Mesodermal cell (in vitro differentiated cells): ENCODE results near the gene DHRS13.
A peak's percentile ranks its signal among the peaks of the same experiment; 100 is the strongest.

ENCODE experiments used
- H3K27ac ChIP-seq: 2 replicates; pipeline ENCODE4 v1.7.0; 2013; ENCODE audit warnings: mild to moderate bottlenecking, low read depth, low read length, moderate library complexity; ENCODE audit not compliant: severe bottlenecking
- H3K36me3 ChIP-seq: 2 replicates; pipeline ENCODE4 v1.7.1; 2013; ENCODE audit warnings: mild to moderate bottlenecking, low read length, moderate library complexity; ENCODE audit not compliant: control insufficient read depth, insufficient read depth
- H3K4me1 ChIP-seq: one replicate; pipeline ENCODE4 v1.7.1; 2013; ENCODE audit warnings: mild to moderate bottlenecking, low read length; ENCODE audit not compliant: insufficient read depth, control insufficient read depth, poor library complexity, severe bottlenecking
- H3K4me3 ChIP-seq: 2 replicates; pipeline ENCODE4 v1.7.0; 2013; ENCODE audit warnings: low read length, control low read depth, mild to moderate bottlenecking; ENCODE audit not compliant: insufficient read depth, poor library complexity, severe bottlenecking; ENCODE audit errors: extremely low read depth
- H3K9me3 ChIP-seq: 2 replicates; pipeline ENCODE4 v1.7.1; 2013; ENCODE audit warnings: mild to moderate bottlenecking, low read length, moderate library complexity; ENCODE audit not compliant: control insufficient read depth
- WGBS, 2 experiments: methylation state at CpG; one replicate each; pipeline ENCODE4 v1.1.5; 2013; ENCODE audit warnings: missing lambda C conversion rate in 2 of 2; ENCODE audit not compliant: insufficient coverage in 2 of 2; 5-methylcytosine and 5-hydroxymethylcytosine counted together

DHRS13 gene

DNA sequence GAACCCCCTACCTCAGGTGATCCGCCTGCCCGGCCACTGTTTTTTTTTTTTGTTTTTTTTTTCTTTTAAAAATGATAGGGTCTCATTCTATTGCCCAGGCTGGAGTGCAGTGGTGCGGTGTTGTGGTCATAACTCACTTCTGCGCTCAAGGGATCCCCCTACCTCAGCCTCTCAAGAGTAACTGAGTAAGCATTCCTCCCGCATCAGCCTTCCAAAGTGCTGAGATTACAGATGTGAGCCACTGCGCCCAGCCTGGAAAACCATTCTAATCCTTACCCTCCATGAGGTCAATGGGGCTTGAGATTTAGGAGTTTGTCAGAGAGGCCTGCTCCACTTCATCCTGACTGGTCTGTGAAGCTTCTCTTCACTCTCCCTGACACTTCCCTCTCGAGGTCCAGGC lies 35.6 kb downstream of the DHRS13 start:
- H3K4me3 ChIP-seq, result no peak overlapping the region

DNA sequence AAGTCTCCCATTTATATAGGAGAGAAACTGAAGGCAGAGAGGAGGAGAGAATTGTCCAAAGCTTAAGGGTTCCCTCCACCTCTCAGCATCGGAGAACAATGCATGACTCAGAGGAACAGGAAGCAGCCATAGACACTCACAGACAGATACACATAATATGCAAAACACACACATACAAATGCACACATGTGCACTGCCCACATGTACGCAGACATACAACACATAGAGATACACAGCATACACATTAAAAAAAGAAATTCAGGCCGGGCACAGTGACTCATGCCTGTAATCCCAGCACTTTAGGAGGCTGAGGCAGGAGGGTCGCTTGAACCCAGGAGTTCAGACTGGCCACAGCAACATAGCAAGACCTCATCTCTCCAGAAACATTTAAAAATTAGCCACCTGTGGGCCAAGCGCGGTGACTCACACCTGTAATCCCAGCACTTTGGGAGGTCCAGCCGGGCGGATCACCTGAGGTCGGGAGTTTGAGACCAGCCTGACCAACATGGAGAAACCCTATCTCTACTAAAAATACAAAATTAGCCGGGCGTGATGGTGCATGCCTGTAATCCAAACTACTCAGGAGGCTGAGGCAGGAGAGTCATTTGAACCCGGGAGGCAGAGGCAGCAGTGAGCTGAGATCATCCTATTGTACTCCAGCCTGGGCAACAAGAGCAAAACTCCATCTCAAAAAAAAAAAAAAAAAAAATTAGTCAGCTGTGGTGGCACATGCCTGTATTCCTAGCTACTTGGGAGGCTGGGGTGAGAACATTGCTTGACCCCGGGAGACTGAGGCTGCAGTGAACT lies 36.7 kb downstream of the DHRS13 start:
- WGBS, 2 experiments, result 90% methylated on average over 10 of the region's 13 CpGs
- peaks cover 11% of the 10 kb centered on the region for H3K4me1 ChIP-seq
- H3K9me3 ChIP-seq, result no peaks in the 10 kb centered on the region
- H3K27ac ChIP-seq, result peak overlapping the region; percentile 84
- no peak overlapping the region for H3K4me3 ChIP-seq
- peaks cover 2% of the 10 kb centered on the region for H3K36me3 ChIP-seq

More for the DNA sequence above, 35.6 kb downstream of the DHRS13 start:
- Histone ChIP-seq H3K4me1 (peaks cover 7% of the 10 kb centered on the region), H3K36me3 (peaks cover 2% of the 10 kb centered on the region), H3K27ac (no peak overlapping the region), H3K9me3 (no peaks in the 10 kb centered on the region)
- WGBS, 2 experiments, result 88 to 98% methylated on average over 3 to 7 of the region's 7 CpGs

- no peak overlapping the region for H3K4me3 ChIP-seq
- peaks cover 11% of the 10 kb centered on the region for H3K4me1 ChIP-seq
- peaks cover 9% of the 10 kb centered on the region for H3K36me3 ChIP-seq
- WGBS, 2 experiments, result 77 to 86% methylated on average over 5 to 8 of the region's 11 CpGs
- peak overlapping the region; percentile 84 for H3K27ac ChIP-seq
- no peaks in the 10 kb centered on the region for H3K9me3 ChIP-seq
These were observed 37.7 kb downstream of the DHRS13 start for GRCh38 chr17:28864991-28865849.

GRCh38 chr17:28863953-28864352 lies 38.9 kb downstream of the DHRS13 start:
- Histone ChIP-seq H3K4me3 (no peak overlapping the region), H3K4me1 (peaks cover 11% of the 10 kb centered on the region), H3K27ac (no peak overlapping the region), H3K9me3 (no peaks in the 10 kb centered on the region), H3K36me3 (peaks cover 16% of the 10 kb centered on the region)
- 83% methylated on average over 1 of the region's 1 CpG; no CpG with 5 or more reads in 1 of the 2 experiments for WGBS, 2 experiments

GRCh38 chr17:28862561-28862960 lies 40.3 kb downstream of the DHRS13 start:
- H3K4me1 ChIP-seq, result peaks cover 11% of the 10 kb centered on the region
- H3K36me3 ChIP-seq, result peaks cover 30% of the 10 kb centered on the region
- H3K9me3 ChIP-seq, result no peaks in the 10 kb centered on the region
- 86 to 100% methylated on average over 1 of the region's 3 CpGs for WGBS, 2 experiments
- H3K27ac ChIP-seq, result no peak overlapping the region
- H3K4me3 ChIP-seq, result no peak overlapping the region

DNA sequence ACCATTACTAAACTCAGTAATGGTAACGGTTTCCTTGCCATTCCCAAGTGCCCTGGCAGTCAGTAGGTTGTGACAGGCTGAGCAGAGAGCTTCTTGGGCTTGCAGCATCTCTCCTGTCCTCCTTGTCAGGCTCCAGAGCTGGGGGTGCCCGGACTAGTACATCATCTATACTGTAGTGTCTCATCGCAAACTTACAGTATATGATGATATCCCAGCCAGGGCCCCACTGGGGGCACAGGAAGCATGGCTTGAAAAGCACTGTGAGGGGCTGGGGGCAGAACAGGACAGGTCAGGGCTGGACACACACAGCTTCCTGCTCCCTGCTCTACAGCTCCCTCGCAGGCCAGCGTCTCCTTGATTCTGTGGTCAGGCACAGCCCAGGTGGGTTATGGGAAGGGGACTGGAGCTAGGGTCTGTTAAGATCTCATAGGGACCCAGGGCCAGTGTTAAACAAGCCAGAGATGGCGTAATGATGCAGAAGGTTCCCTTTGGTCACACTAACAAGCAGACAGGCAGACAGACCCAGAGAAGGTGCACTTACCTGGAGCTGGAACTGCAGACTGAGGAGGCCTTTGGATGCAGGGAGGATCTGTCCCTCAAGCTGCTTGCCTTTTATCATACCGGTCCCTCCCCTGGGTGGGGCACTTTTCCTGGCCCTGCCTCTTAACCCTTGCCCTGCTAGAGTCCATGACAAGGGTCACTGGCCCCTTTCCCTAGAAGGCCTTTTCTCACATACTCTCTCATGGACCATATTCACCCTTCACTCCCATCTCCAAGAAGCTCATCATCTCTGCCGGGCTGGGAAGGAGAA lies 41.3 kb downstream of the DHRS13 start:
- Histone ChIP-seq H3K4me1 (peaks cover 11% of the 10 kb centered on the region), H3K9me3 (no peaks in the 10 kb centered on the region), H3K4me3 (no peak overlapping the region), H3K36me3 (peaks cover 39% of the 10 kb centered on the region), H3K27ac (no peak overlapping the region)
- 66 to 78% methylated on average over 6 of the region's 8 CpGs for WGBS, 2 experiments

DNA sequence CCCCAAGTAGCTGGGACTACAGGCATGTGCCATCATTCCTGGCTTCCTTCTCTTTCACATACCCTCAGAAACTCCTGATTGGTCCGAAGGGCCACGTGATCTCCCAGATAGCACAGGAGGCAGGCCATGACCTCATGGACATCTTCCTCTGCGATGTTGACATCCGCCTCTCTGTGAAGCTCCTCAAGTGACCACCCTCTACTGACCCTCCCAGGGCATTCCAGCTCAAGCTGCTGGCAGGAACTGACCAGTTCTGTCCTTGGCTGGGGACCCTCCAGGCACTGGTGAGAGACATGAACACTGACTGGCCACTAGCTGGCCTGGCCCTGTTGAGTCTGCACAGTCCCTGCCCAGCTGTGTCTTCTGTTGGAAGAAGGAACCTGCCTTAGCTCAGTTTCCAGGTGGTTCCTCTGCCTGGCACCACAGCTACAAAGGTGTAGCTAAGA lies 42.5 kb downstream of the DHRS13 start:
- H3K9me3 ChIP-seq, result no peaks in the 10 kb centered on the region
- H3K36me3 ChIP-seq, result peaks cover 47% of the 10 kb centered on the region
- H3K4me3 ChIP-seq, result no peak overlapping the region
- H3K27ac ChIP-seq, result no peak overlapping the region
- 89 to 92% methylated on average over 4 of the region's 4 CpGs for WGBS, 2 experiments
- peaks cover 10% of the 10 kb centered on the region for H3K4me1 ChIP-seq

- no peak overlapping the region for H3K4me3 ChIP-seq
- no peak overlapping the region for H3K27ac ChIP-seq
- 71 to 92% methylated on average over 2 of the region's 2 CpGs for WGBS, 2 experiments
These were observed 44.0 kb downstream of the DHRS13 start for GRCh38 chr17:28858801-28859355.

DNA sequence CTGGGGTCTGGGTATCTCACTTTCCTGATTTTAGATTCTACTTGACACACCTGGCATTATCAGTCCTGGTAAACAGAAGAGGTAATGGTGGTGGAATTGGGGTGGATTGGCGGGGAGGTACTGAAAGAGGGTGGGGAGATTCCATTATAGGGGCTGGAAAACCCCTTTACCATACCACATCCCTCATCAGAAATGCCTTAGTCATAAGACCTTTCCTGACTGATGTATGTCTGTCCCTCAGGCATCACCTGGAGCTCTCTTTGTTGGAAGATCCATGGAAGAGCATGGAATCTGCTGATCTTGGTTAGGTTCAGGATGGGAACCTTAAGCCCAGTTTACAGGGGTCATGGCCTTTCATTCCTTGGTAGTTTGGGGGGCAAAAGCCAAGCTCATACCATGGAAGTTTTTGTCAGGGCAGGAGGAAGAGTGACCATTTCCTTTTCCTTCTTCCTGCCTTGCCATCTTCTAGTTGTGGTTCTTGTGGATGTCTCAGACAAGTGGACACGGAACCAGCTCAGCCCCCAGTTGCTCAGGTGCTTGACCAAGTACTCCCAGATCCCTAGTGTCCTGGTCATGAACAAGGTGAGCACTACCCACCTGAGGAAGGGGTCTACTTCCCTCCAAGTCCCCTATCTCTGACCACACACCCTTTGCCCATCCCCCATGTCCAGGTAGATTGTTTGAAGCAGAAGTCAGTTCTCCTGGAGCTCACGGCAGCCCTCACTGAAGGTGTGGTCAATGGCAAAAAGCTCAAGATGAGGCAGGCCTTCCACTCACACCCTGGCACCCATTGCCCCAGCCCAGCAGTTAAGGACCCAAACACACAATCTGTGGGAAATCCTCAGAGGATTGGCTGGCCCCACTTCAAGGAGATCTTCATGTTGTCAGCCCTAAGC lies 44.7 kb downstream of the DHRS13 start:
- no peaks in the 10 kb centered on the region for H3K9me3 ChIP-seq
- 94 to 96% methylated on average over 2 of the region's 3 CpGs for whole genome bisulfite sequencing, 2 experiments
- H3K4me3 ChIP-seq, result no peak overlapping the region
- H3K36me3 ChIP-seq, result peaks cover 44% of the 10 kb centered on the region
- H3K4me1 ChIP-seq, result peaks cover 12% of the 10 kb centered on the region
- no peak overlapping the region for H3K27ac ChIP-seq

More at GRCh38 chr17:28858801-28859355, 44.0 kb downstream of the DHRS13 start:
- Histone ChIP-seq H3K9me3 (no peaks in the 10 kb centered on the region), H3K4me1 (peaks cover 12% of the 10 kb centered on the region), H3K36me3 (peaks cover 45% of the 10 kb centered on the region)
